K562 (cell line): Measurements from ENCODE around the gene FAM117B. TPM values are rescaled to one million over a fixed set of nuclear protein-coding genes. Genes with fewer than 3 reads are reported as not detected.

ENCODE experiments used
- ATAC-seq: fragments of 200-7000 bp; cut with Tn5 transposase; 3 replicates; pipeline ENCODE4 v1.9.1; 2020; ENCODE audit warnings: moderate library complexity
- BruUV-seq: library from RNA; stranded (reverse); fragments of 400-500 nt; replicated peaks from 2 replicates; lab custom pipeline; 2021; lab: Mats Ljungman, UMichigan
- CTCF ChIA-PET: fragments of 300-600 bp; formaldehyde crosslinking; extraction: SDS; loops from one replicate; lab custom pipeline; 2021; ENCODE audit warnings: low intra/inter-chr PET ratio; lab: Yijun Ruan, JAX
- POLR2A ChIA-PET: fragments of 300-600, 350-650 bp; sonication (Branson Sonifier 250); formaldehyde crosslinking; extraction: SDS; loops from one replicate; lab custom pipeline; 2021; ENCODE audit warnings: antibody characterized with exemption, inconsistent platforms; lab: Yijun Ruan, JAX
- DNase-seq, 4 experiments: peaks; one replicate each; pipeline versions ENCODE4 v3.0.0 to v3.0.0-alpha.2; 2011 to 2018; ENCODE audit warnings: low spot score in 3 of 4, mixed read lengths in 3 of 4; ENCODE audit errors: extremely low read depth in 1 of 4
- FAIRE-seq: peaks from 2 replicates; lab custom pipeline; 2011; peaks lifted over from hg19 to GRCh38; lab: Jason Lieb, UNC
- H2AFZ ChIP-seq: 2 replicates; pipeline ENCODE4 v1.6.0; 2011; ENCODE audit warnings: low read depth, low read length, control low read depth, inconsistent platforms
- H3K27ac ChIP-seq: fragments of 200-600 bp; 3 replicates; pipeline ENCODE4 v1.8.0; 2011; ENCODE audit warnings: low read depth, mild to moderate bottlenecking, control low read depth, inconsistent platforms, low read length, moderate library complexity, mixed read lengths; ENCODE audit errors: extremely low read depth
- H3K27me3 ChIP-seq, 2 experiments: fragments of 300-600 bp in 1 of 2; 2 replicates in 1 of 2; 3 replicates in 1 of 2; pipeline versions ENCODE4 v1.6.0 to v1.8.0; 2011; ENCODE audit warnings: inconsistent platforms in 2 of 2, low read length in 2 of 2, mild to moderate bottlenecking in 1 of 2, mixed read lengths in 1 of 2, moderate library complexity in 1 of 2; ENCODE audit not compliant: control insufficient read depth in 2 of 2, insufficient read depth in 2 of 2
- H3K36me3 ChIP-seq: fragments of 300-600 bp; 3 replicates; pipeline ENCODE4 v1.8.0; 2011; ENCODE audit warnings: mild to moderate bottlenecking, low read length, inconsistent platforms; ENCODE audit not compliant: control insufficient read depth, insufficient read depth
- H3K4me1 ChIP-seq, 2 experiments: fragments of 200-600 bp in 1 of 2; replicated peaks in 1 of 2; 2 replicates in 1 of 2; 3 replicates in 1 of 2; pipeline versions ENCODE4 v1.5.1 to v1.8.0; 2011; ENCODE audit warnings: inconsistent platforms in 2 of 2, low read length in 2 of 2, mild to moderate bottlenecking in 1 of 2, mixed read lengths in 1 of 2, moderate library complexity in 1 of 2; ENCODE audit not compliant: control insufficient read depth in 2 of 2, insufficient read depth in 2 of 2
- H3K4me2 ChIP-seq: 2 replicates; pipeline ENCODE4 v1.6.1; 2011; ENCODE audit warnings: low read length, control low read depth, inconsistent platforms, mixed read lengths; ENCODE audit not compliant: insufficient read depth
- H3K4me3 ChIP-seq: fragments of 200-600 bp; sonication (generic), shearing (Covaris generic); 2 replicates; pipeline ENCODE4 v1.5.1; 2016; ENCODE audit warnings: control low read depth, inconsistent platforms
- H3K79me2 ChIP-seq: fragments of 200-600 bp; 3 replicates; pipeline ENCODE4 v1.8.0; 2011; ENCODE audit warnings: low read length, inconsistent platforms; ENCODE audit not compliant: control insufficient read depth, insufficient read depth
- H3K9ac ChIP-seq, 2 experiments: 2 replicates each; pipeline versions ENCODE4 v1.6.0 to v1.6.1; 2011; ENCODE audit warnings: low read depth in 2 of 2, low read length in 2 of 2, control low read depth in 1 of 2, inconsistent platforms in 1 of 2, mild to moderate bottlenecking in 1 of 2, mixed read lengths in 1 of 2; ENCODE audit not compliant: insufficient read depth in 1 of 2
- H3K9me1 ChIP-seq: one replicate; pipeline ENCODE4 v1.6.0; 2011; ENCODE audit warnings: inconsistent platforms, mild to moderate bottlenecking, low read length, moderate library complexity; ENCODE audit not compliant: control insufficient read depth, insufficient read depth
- H3K9me3 ChIP-seq: replicated peaks from 2 replicates; pipeline ENCODE4 v1.5.1; 2011; ENCODE audit warnings: low read depth, low read length, inconsistent platforms; ENCODE audit not compliant: control insufficient read depth, insufficient read depth
- H4K20me1 ChIP-seq: replicated peaks from 2 replicates; pipeline ENCODE4 v1.6.1; 2011; ENCODE audit warnings: low read length, inconsistent platforms, mixed read lengths; ENCODE audit not compliant: control insufficient read depth, insufficient read depth
- FOXM1 ChIP-seq, 2 experiments: fragments of 450-650 bp in 1 of 2; sonication (generic) in 1 of 2; formaldehyde crosslinking in 1 of 2; IDR thresholded peaks; 2 replicates each; pipeline versions ENCODE4 v1.6.1 to v1.9.0; 2017 to 2022; ENCODE audit warnings: low read depth in 2 of 2, mild to moderate bottlenecking in 2 of 2, missing genetic modification reagents in 1 of 2, moderate library complexity in 1 of 2
- MIER1 ChIP-seq: fragments of 450-650 bp; IDR thresholded peaks from 2 replicates; pipeline ENCODE4 v1.6.1; 2016; ENCODE audit warnings: antibody characterized with exemption, mild to moderate bottlenecking, low read depth
- NFE2 ChIP-seq: IDR thresholded peaks from 2 replicates; pipeline ENCODE4 v1.6.1; 2014; ENCODE audit warnings: antibody characterized with exemption, low read depth
- PCBP2 ChIP-seq: fragments of 200-400 bp; formaldehyde crosslinking; IDR thresholded peaks from 2 replicates; pipeline ENCODE4 v1.6.1; 2018; ENCODE audit warnings: low read length, low read depth, mild to moderate bottlenecking, moderate library complexity; ENCODE audit not compliant: poor library complexity, severe bottlenecking
- PTBP1 ChIP-seq: fragments of 200-400 bp; formaldehyde crosslinking; IDR thresholded peaks from 2 replicates; pipeline ENCODE4 v1.6.1; 2017; ENCODE audit warnings: low read depth, low read length
- TEAD4 ChIP-seq, 2 experiments: sonication (generic) in 1 of 2; formaldehyde crosslinking in 1 of 2; IDR thresholded peaks; 2 replicates each; pipeline versions ENCODE4 v1.6.1 to v1.8.0; 2012 to 2022; ENCODE audit warnings: borderline replicate concordance in 1 of 2, inconsistent platforms in 1 of 2, low read length in 1 of 2, mild to moderate bottlenecking in 1 of 2, missing genetic modification reagents in 1 of 2
- ZNF830 ChIP-seq: fragments of 250-450 bp; sonication (Bioruptor Pico); IDR thresholded peaks from 2 replicates; pipeline ENCODE4 v1.5.0; 2021; ENCODE audit warnings: mild to moderate bottlenecking
- WGBS: fragments of 100-300 bp; shearing (Covaris generic); methylation state at CpG from one replicate; pipeline ENCODE4 v1.1.6; 2016; ENCODE audit warnings: low coverage, mixed read lengths; ENCODE audit not compliant: insufficient coverage; ENCODE audit errors: missing lambda C conversion rate; 5-methylcytosine and 5-hydroxymethylcytosine counted together
- in situ Hi-C: fragments of 300-500 bp; cut with MboI; formaldehyde crosslinking; loops from 4 replicates; pipeline ENCODE4 v1.15.0; 2018; ENCODE audit warnings: inconsistent platforms, mixed read lengths
- intact Hi-C: fragments of 100-400 bp; cut with micrococcal nuclease; formaldehyde crosslinking; loops from 2 replicates; pipeline ENCODE4 v1.14.2; 2022
- polyA plus RNA-seq, 8 experiments: library from polyadenylated mRNA; depleted of rRNA in 4 of 8; stranded (reverse) in 5 of 8; unstranded in 3 of 8; fragments of >200 nt; fragmentation: Nextera tagmentation in 2 of 8; fragmentation: Illumina TruSeq in 1 of 8; extraction: Ambion mirVana in 2 of 8; extraction: Trizol in 1 of 8; gene quantifications; 2 replicates each; pipeline versions ENCODE4 v1.2.1 to v1.2.3, GENCODE V29; 2011 to 2014; ENCODE audit warnings: inconsistent platforms in 1 of 8, missing spikeins in 1 of 8
- total RNA-seq, 7 experiments: library from RNA; depleted of rRNA in 6 of 7; stranded (reverse); fragments of >200 nt in 6 of 7; fragmentation: Illumina TruSeq in 2 of 7; extraction: Trizol in 2 of 7; gene quantifications; 2 replicates each; pipeline versions ENCODE4 v1.2.1 to v1.2.3, GENCODE V29; 2011 to 2021; ENCODE audit warnings: low replicate concordance in 1 of 7
- TF ChIP-seq, protein P1 (sequence below): sonication (generic); formaldehyde crosslinking; IDR thresholded peaks from 2 replicates; pipeline ENCODE4 v1.8.0; 2022; ENCODE audit warnings: mild to moderate bottlenecking, low read depth, missing genetic modification reagents

Gene FAM117B
- total and polyA plus RNA-seq, 9 of the 15 experiments (the other 6 are each of a cell fraction or from before 2014, with no cell fraction given) = 1.6 to 5.2 (median 2.6) TPM

DNA sequence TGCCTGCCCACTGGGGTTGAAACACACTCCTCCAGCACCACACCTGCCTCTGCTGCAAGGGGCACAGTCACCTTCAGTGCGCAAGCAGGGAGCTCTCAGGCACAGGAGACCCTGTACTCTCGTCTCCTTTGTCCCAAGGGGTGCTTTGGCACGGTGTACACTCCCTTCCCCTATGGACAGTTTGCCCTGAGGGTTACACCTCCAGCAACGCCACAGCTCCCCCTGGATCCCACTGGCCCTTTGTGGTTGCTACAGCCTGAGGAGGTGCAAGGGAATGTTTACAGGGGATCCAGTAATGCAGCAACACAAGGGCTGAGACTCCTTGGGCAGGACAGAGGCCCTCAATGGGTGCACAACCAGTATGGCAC is 45.2 kb upstream of the FAM117B start:
- Histone ChIP-seq H2AFZ (0 out of 2 replicates have a peak overlapping the region, but pooled peaks have one; percentile 24), H3K4me1 (peaks cover 3 to 4% of the 10 kb centered on the region in 2 experiments; a peak in 3 of 5 replicates), H3K9me3 (no peaks in the 10 kb centered on the region), H3K27me3 (no peaks in the 10 kb centered on the region), H3K9ac (no peak overlapping the region), H3K79me2 (no peaks in the 10 kb centered on the region), H4K20me1 (no peaks in the 10 kb centered on the region), H3K9me1 (no peaks in the 10 kb centered on the region), H3K4me3 (no peak overlapping the region), H3K36me3 (no peaks in the 10 kb centered on the region), H3K27ac (no peak overlapping the region), H3K4me2 (no peak overlapping the region)
- CTCF ChIA-PET = no interaction called here
- POLR2A ChIA-PET = interaction anchor here (1.0 kb wide), 1 partner anchor 11 kb away, joined by 3 read pairs; no protein-coding TSS in a partner anchor
- no TSS peak for BruUV-seq
- DNase-seq (no peak), FAIRE-seq (no peak), ATAC-seq (peak; percentile 60)
- in situ Hi-C loops (loop anchor here (25.0 kb wide), 1 partner anchor 873 kb away; no protein-coding TSS in a partner anchor), intact Hi-C loops (loop anchor here (5.0 to 10.0 kb wide), 6 partner anchors 43 to 1228 kb away; partner anchors contain the start of genes CYP20A1, FAM117B and ICA1L)
- 36% methylated on average over 2 of the region's 4 CpGs for WGBS
- no peak for TF ChIP-seq PTBP1
- no peak for TF ChIP-seq PCBP2
- TF ChIP-seq MIER1 = no peak
- TF ChIP-seq ZNF830 = no peak
- no peak for TF ChIP-seq NFE2

DNA sequence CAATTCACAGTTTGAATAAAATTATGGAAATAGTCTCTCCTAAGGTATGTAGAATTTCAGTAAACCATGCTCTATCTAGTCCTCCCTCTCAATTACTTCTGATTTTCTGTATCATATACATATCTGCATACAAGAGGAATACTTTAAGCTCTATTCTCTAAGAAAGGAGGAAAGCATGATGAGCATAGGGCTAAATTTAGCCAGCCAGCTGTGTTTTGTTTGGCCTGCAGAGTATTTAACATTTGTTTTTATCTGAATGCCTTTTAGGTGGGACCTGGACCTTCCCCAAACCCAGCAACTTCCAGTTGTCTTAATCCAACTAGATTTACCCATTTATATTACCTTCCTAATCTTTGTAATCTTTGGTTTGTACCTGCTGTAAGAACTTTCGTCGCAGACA is 42.2 kb upstream of the FAM117B start:
- no peaks in the 10 kb centered on the region for H3K27me3 ChIP-seq
- FAIRE-seq (no peak), ATAC-seq (no peak), DNase-seq (no peak)
- H3K9ac ChIP-seq = no peak overlapping the region
- H3K4me2 ChIP-seq = no peak overlapping the region
- H2AFZ ChIP-seq = no peak overlapping the region
- POLR2A ChIA-PET = no interaction called here
- H3K36me3 ChIP-seq = no peaks in the 10 kb centered on the region
- intact Hi-C loops = no loop called here
- CTCF ChIA-PET = no interaction called here
- TF ChIP-seq, protein P1, sequence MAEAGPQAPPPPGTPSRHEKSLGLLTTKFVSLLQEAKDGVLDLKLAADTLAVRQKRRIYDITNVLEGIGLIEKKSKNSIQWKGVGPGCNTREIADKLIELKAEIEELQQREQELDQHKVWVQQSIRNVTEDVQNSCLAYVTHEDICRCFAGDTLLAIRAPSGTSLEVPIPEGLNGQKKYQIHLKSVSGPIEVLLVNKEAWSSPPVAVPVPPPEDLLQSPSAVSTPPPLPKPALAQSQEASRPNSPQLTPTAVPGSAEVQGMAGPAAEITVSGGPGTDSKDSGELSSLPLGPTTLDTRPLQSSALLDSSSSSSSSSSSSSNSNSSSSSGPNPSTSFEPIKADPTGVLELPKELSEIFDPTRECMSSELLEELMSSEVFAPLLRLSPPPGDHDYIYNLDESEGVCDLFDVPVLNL = no peak
- TF ChIP-seq FOXM1 (IDR thresholded peaks at IDR 0.05; ENCODE audit: low read depth) (no peak), FOXM1 (CRISPR knock-in tag; IDR thresholded peaks at IDR 0.05; ENCODE audit: low read depth) (no peak), TEAD4 (IDR thresholded peaks at IDR 0.05; ENCODE audit: low read length) (no peak), TEAD4 (CRISPR knock-in tag; IDR thresholded peaks at IDR 0.05; ENCODE audit: borderline replicate concordance) (no peak)
- H3K4me3 ChIP-seq = no peak overlapping the region
- BruUV-seq = no TSS peak
- no peaks in the 10 kb centered on the region for H3K9me3 ChIP-seq
- H4K20me1 ChIP-seq = no peaks in the 10 kb centered on the region
- peaks cover 3 to 4% of the 10 kb centered on the region in 2 experiments; a peak in 3 of 5 replicates for H3K4me1 ChIP-seq
- 20% methylated on average over 1 of the region's 2 CpGs for WGBS
- in situ Hi-C loops = loop anchor here (25.0 kb wide), 1 partner anchor 870 kb away; no protein-coding TSS in a partner anchor
- no peaks in the 10 kb centered on the region for H3K79me2 ChIP-seq
- H3K9me1 ChIP-seq = no peaks in the 10 kb centered on the region
- no peak overlapping the region for H3K27ac ChIP-seq
